Lung (tissue), 12 donors: ENCODE measurements around the gene POLD1. TPM values are rescaled to one million over a fixed set of nuclear protein-coding genes. Genes with fewer than 3 reads are reported as not detected.
"Not testable (repeated sequence)": the region's sequence is repeated elsewhere in the genome, so short reads cannot be mapped to it uniquely, and the experiment has no call there.

ENCODE experiments used
- ATAC-seq: fragments of 200-7000 bp; cut with Tn5 transposase; one replicate; pipeline ENCODE4 v1.9.1; 2020; ENCODE audit warnings: moderate number of reproducible peaks; ENCODE audit not compliant: insufficient read depth, low FRiP score
- DNase-seq, 3 donors: peaks; one replicate each; pipeline ENCODE4 v3.0.0-alpha.2; 2013 to 2017
- H3K27ac ChIP-seq, 2 donors: one replicate each; pipeline ENCODE4 v1.5.1; 2013; ENCODE audit warnings: mild to moderate bottlenecking in 2 of 2, moderate library complexity in 2 of 2, control low read depth in 1 of 2, inconsistent platforms in 1 of 2, low read depth in 1 of 2, low read length in 1 of 2
- H3K27me3 ChIP-seq, 3 donors: one replicate each; pipeline ENCODE4 v1.5.1; 2013; ENCODE audit warnings: low read length in 2 of 3; ENCODE audit not compliant: control insufficient read depth in 3 of 3, insufficient read depth in 3 of 3
- H3K36me3 ChIP-seq, 4 donors: one replicate each; pipeline ENCODE4 v1.5.1; 2013; ENCODE audit warnings: low read length in 4 of 4, mild to moderate bottlenecking in 1 of 4, moderate library complexity in 1 of 4; ENCODE audit not compliant: control insufficient read depth in 4 of 4, insufficient read depth in 4 of 4
- H3K4me1 ChIP-seq, 5 donors: one replicate each; pipeline ENCODE4 v1.5.1; 2013; ENCODE audit warnings: low read length in 5 of 5, mild to moderate bottlenecking in 2 of 5, moderate library complexity in 1 of 5; ENCODE audit not compliant: control insufficient read depth in 5 of 5, insufficient read depth in 5 of 5
- H3K4me3 ChIP-seq: one replicate; pipeline ENCODE4 v1.5.1; 2013; ENCODE audit warnings: mild to moderate bottlenecking, control low read depth, moderate library complexity
- H3K9ac ChIP-seq, 2 donors: one replicate each; pipeline ENCODE4 v1.5.1; 2013; ENCODE audit warnings: low read length in 2 of 2, control low read depth in 1 of 2; ENCODE audit not compliant: insufficient read depth in 1 of 2
- H3K9me3 ChIP-seq, 4 donors: one replicate each; pipeline ENCODE4 v1.5.1; 2013; ENCODE audit warnings: low read length in 3 of 4, mild to moderate bottlenecking in 1 of 4, moderate library complexity in 1 of 4; ENCODE audit not compliant: control insufficient read depth in 4 of 4, insufficient read depth in 3 of 4
- WGBS, 2 donors: extraction: QIAGEN DNeasy Blood & Tissue Kit; methylation state at CpG; one replicate each; pipeline ENCODE4 v1.1.7; 2013; 5-methylcytosine and 5-hydroxymethylcytosine counted together
- polyA plus RNA-seq, 2 donors: library from polyadenylated mRNA; stranded (reverse); fragments of 200-250 nt; gene quantifications; one replicate each; pipeline ENCODE4 v1.2.1, GENCODE V29; 2013
- total RNA-seq, 2 donors: library from RNA; depleted of rRNA in 1 of 2; stranded (reverse); fragments of >200 nt in 1 of 2; gene quantifications; one replicate each; pipeline ENCODE4 v1.2.1, GENCODE V29; 2014 to 2021
- TF ChIP-seq, protein P1 (sequence below): IDR thresholded peaks from 2 replicates; pipeline ENCODE4 v1.5.1; 2012; ENCODE audit warnings: mild to moderate bottlenecking; ENCODE audit errors: control extremely low read depth, extremely low read depth
- donor health status: control.
- donor health status: control.
- donor health status: Bipolar disorder and iron deficiency.
- donor health status: healthy.
- donor health status: DM: yes; HTN: yes; CAD: no.

The POLD1 gene
- total and polyA plus RNA-seq, 4 donors = 20.2 to 55.1 (median 39.0) TPM

DNA sequence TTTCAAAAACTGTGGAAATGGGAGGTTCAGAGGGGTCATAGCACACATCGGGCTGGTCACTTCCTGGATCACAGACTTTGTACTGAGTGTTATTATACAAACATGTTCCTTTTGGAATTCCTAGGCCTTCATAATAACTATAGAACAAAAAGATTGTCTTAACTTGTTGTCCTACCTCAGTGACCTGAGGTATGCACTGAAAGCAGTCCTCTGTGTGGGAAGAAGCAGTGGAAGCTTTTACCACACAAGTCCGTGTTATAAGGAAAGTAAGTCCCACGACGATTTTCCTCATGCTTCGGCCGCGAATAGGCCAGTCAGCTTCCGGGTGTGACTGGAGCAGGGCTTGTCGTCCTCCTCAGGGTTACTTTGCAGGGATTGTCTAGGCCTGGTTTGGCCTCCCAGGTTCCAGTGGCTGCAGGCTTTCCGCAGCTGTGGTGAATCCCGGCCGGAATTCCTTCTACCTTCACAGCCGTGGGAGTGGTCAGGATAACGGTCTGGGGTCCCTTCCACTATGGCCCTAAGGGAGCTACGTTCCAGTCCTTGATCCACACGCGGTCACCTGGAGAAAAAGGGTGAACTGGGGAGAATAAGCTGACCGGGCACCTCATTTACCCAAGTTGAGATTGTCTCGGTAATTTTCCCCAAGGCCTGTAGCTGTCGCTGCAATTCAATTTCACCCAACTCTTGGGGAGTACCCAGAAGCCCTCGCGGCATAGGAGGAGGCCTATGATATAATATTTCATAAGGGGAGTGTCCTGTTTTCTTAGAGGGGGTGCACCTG lies 34.7 kb upstream of the POLD1 start:
- Histone ChIP-seq H3K9me3 (peaks cover 0 to 6% (median 2%) of the 10 kb centered on the region in 4 donors), H3K9ac (no peak overlapping the region), H3K36me3 (no peaks in the 10 kb centered on the region), H3K4me3 (no peak overlapping the region), H3K27me3 (no peaks in the 10 kb centered on the region), H3K27ac (no peak overlapping the region), H3K4me1 (peaks cover 0 to 5% (median 0%) of the 10 kb centered on the region in 5 donors)
- 69 to 71% methylated on average over 22 of the region's 22 CpGs for WGBS, 2 donors
- DNase-seq (no peak), ATAC-seq (no peak)
- TF ChIP-seq, protein P1, sequence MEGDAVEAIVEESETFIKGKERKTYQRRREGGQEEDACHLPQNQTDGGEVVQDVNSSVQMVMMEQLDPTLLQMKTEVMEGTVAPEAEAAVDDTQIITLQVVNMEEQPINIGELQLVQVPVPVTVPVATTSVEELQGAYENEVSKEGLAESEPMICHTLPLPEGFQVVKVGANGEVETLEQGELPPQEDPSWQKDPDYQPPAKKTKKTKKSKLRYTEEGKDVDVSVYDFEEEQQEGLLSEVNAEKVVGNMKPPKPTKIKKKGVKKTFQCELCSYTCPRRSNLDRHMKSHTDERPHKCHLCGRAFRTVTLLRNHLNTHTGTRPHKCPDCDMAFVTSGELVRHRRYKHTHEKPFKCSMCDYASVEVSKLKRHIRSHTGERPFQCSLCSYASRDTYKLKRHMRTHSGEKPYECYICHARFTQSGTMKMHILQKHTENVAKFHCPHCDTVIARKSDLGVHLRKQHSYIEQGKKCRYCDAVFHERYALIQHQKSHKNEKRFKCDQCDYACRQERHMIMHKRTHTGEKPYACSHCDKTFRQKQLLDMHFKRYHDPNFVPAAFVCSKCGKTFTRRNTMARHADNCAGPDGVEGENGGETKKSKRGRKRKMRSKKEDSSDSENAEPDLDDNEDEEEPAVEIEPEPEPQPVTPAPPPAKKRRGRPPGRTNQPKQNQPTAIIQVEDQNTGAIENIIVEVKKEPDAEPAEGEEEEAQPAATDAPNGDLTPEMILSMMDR = no peak

DNA sequence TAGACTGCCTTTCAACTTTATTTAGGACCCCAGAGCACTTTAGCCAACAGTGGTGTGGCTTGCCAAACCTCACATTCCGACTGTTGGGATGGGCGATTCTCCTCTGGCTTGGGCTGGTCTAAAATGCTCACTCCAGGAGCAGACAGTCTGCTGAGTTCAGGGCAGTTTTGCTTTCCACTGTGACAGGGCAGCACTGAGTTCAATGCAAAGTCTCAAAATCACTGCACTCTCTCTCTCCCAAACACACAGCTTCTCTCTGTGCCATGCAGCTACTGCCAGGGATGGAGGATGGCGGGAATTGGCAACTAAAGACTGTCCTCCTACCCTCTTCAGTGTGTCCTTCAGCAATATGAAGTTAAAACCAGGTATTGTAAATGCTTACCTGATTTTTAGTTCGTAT lies 31.9 kb upstream of the POLD1 start:
- Histone ChIP-seq H3K4me3 (no peak overlapping the region), H3K9me3 (no peaks in the 10 kb centered on the region), H3K27me3 (no peaks in the 10 kb centered on the region), H3K36me3 (no peaks in the 10 kb centered on the region), H3K4me1 (peaks cover 0 to 6% (median 0%) of the 10 kb centered on the region in 5 donors), H3K9ac (no peak overlapping the region), H3K27ac (no peak overlapping the region)
- TF ChIP-seq, protein P1 = no peak
- ATAC-seq = no peak
- 69 to 77% methylated on average over 3 to 4 of the region's 4 CpGs for WGBS, 2 donors
- DNase-seq = no peak

DNA sequence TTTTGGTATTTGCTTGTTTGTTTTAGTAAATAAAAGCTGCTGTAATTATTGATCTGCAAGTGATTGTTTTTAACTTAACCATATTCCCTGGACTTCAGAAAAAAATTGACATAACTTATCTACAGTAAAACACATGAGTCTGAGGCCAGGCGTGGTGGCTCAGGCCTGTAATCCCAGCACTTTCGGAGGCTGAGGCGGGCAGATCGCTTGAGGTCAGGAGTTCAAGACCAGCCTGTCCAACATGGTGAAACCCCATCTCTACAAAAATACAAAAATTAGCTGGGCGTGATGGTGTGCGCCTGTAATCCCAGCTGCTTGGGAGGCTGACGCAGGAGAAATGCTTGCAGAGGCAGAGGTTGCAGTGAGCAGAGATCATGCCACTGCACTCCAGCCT lies 30.7 kb upstream of the POLD1 start:
- H3K4me3 ChIP-seq, H3K27ac ChIP-seq, H3K27me3 ChIP-seq, DNase-seq, H3K36me3 ChIP-seq, ATAC-seq, H3K4me1 ChIP-seq, H3K9ac ChIP-seq, H3K9me3 ChIP-seq: not testable (repeated sequence)
- 83 to 94% methylated on average over 7 of the region's 7 CpGs for WGBS, 2 donors

DNA sequence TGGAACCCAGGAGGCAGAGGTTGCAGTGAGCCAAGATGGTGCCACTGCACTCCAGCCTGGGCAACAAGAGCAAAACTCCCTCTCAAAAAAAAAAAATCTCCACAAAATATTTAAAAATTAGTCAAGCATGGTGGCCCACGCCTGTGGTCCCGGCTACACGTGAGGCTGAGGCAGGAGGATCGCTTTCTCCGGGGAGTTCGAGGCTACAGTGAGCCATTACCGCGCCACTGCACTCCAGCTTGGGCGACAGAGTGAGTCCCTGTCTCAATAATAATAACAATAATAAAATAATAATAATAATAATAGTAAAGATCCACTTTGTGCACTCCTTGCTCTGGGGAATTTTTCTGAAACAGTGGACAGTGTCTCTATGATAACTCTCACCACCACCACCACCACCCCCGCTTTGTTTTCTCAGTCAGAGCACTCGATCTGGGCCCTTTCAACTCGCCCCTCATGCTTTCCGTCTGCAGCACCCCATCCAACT lies 27.4 kb upstream of the POLD1 start:
- Histone ChIP-seq H3K9me3 (no peaks in the 10 kb centered on the region), H3K4me3 (no peak overlapping the region), H3K9ac (no peak overlapping the region), H3K36me3 (peaks cover 0 to 2% (median 0%) of the 10 kb centered on the region in 4 donors), H3K27ac (no peak overlapping the region), H3K27me3 (no peaks in the 10 kb centered on the region), H3K4me1 (peaks cover 0 to 3% (median 2%) of the 10 kb centered on the region in 5 donors)
- ATAC-seq (no peak), DNase-seq (no peak)
- WGBS, 2 donors = 37 to 38% methylated on average over 13 of the region's 13 CpGs
- TF ChIP-seq, protein P1 = no peak
